IMR-90 (cell line): ENCODE data around the gene SUPT3H. TPM values are rescaled to one million over a fixed set of nuclear protein-coding genes. Genes with fewer than 3 reads are reported as not detected.

ENCODE experiments used
- ATAC-seq: fragments of 200-7000 bp; cut with Tn5 transposase; 2 replicates; pipeline ENCODE4 v1.9.1; 2020; ENCODE audit warnings: low read depth, mild to moderate bottlenecking, moderate library complexity
- BruUV-seq: library from RNA; stranded (reverse); fragments of 400-500 nt; replicated peaks from 2 replicates; lab custom pipeline; 2021; lab: Mats Ljungman, UMichigan
- CTCF ChIA-PET: fragments of 300-600 bp; formaldehyde crosslinking; extraction: SDS; loops from one replicate; lab custom pipeline; 2021; ENCODE audit warnings: antibody characterized with exemption; lab: Yijun Ruan, JAX
- POLR2A ChIA-PET: fragments of 300-600 bp; sonication (Branson Sonifier 250); formaldehyde crosslinking; loops from one replicate; lab custom pipeline; 2022; ENCODE audit warnings: antibody characterized with exemption; ENCODE audit not compliant: unreplicated experiment; lab: Charles Lee
- DNase-seq: peaks from one replicate; pipeline ENCODE4 v3.0.0; 2013
- H2AFZ ChIP-seq: replicated peaks from 2 replicates; pipeline ENCODE3; 2013; ENCODE audit warnings: low read length, mild to moderate bottlenecking; ENCODE audit not compliant: poor library complexity
- H2AK5ac ChIP-seq: 2 replicates; pipeline ENCODE4 v1.6.1; 2013; ENCODE audit warnings: low read depth, low read length, inconsistent platforms
- H2AK9ac ChIP-seq: replicated peaks from 2 replicates; pipeline ENCODE3; 2013; ENCODE audit warnings: mild to moderate bottlenecking, low read depth, low read length, moderate library complexity; ENCODE audit not compliant: poor library complexity
- H2BK120ac ChIP-seq: 2 replicates; pipeline ENCODE4 v1.6.1; 2013; ENCODE audit warnings: low read depth, low read length, inconsistent platforms
- H2BK15ac ChIP-seq: 3 replicates; pipeline ENCODE4 v1.6.1; 2013; ENCODE audit warnings: low read depth, low read length, inconsistent platforms
- H2BK20ac ChIP-seq: 2 replicates; pipeline ENCODE4 v1.6.1; 2013; ENCODE audit warnings: low read depth, mild to moderate bottlenecking, inconsistent platforms, low read length, moderate library complexity
- H2BK5ac ChIP-seq: 2 replicates; pipeline ENCODE4 v1.6.1; 2013; ENCODE audit warnings: mild to moderate bottlenecking, low read depth, low read length, inconsistent platforms; ENCODE audit not compliant: poor library complexity, severe bottlenecking
- H3K14ac ChIP-seq: replicated peaks from 2 replicates; pipeline ENCODE4 v1.6.1; 2013; ENCODE audit warnings: low read depth, low read length, inconsistent platforms
- H3K18ac ChIP-seq: 2 replicates; pipeline ENCODE4 v1.6.1; 2013; ENCODE audit warnings: low read depth, low read length, control low read depth
- H3K23ac ChIP-seq: 2 replicates; pipeline ENCODE4 v1.6.1; 2013; ENCODE audit warnings: low read depth, low read length, inconsistent platforms
- H3K27ac ChIP-seq: 2 replicates; pipeline ENCODE4 v1.5.1; 2013; ENCODE audit warnings: mild to moderate bottlenecking, control low read depth, low read length; ENCODE audit not compliant: insufficient read depth
- H3K27me3 ChIP-seq: 2 replicates; pipeline ENCODE4 v1.6.1; 2013; ENCODE audit warnings: low read length; ENCODE audit not compliant: control insufficient read depth, insufficient read depth
- H3K36me3 ChIP-seq: 2 replicates; pipeline ENCODE4 v1.6.1; 2013; ENCODE audit warnings: low read length, mixed read lengths; ENCODE audit not compliant: control insufficient read depth, insufficient read depth
- H3K4ac ChIP-seq: 2 replicates; pipeline ENCODE4 v1.6.1; 2013; ENCODE audit warnings: low read depth, low read length, inconsistent platforms
- H3K4me1 ChIP-seq: 2 replicates; pipeline ENCODE4 v1.6.1; 2013; ENCODE audit warnings: low read length, mixed read lengths; ENCODE audit not compliant: control insufficient read depth, insufficient read depth
- H3K4me2 ChIP-seq: 2 replicates; pipeline ENCODE4 v1.6.1; 2013; ENCODE audit warnings: low read depth, mild to moderate bottlenecking, control low read depth, low read length, moderate library complexity
- H3K4me3 ChIP-seq: 2 replicates; pipeline ENCODE4 v1.5.1; 2013; ENCODE audit warnings: low read depth, mild to moderate bottlenecking, control low read depth, low read length, moderate library complexity; ENCODE audit not compliant: insufficient read depth
- H3K56ac ChIP-seq: 2 replicates; pipeline ENCODE4 v1.6.1; 2013; ENCODE audit warnings: low read length, inconsistent platforms; ENCODE audit not compliant: insufficient read depth; ENCODE audit errors: extremely low read depth
- H3K79me1 ChIP-seq, 2 experiments: 2 replicates each; pipeline ENCODE4 v1.6.1; 2013; ENCODE audit warnings: low read length in 2 of 2, inconsistent platforms in 1 of 2, low read depth in 1 of 2
- H3K9ac ChIP-seq: 2 replicates; pipeline ENCODE4 v1.6.1; 2013; ENCODE audit warnings: low read depth, low read length, control low read depth
- H3K9me1 ChIP-seq: 2 replicates; pipeline ENCODE4 v1.6.1; 2013; ENCODE audit warnings: low read length, inconsistent platforms; ENCODE audit not compliant: insufficient read depth
- H3K9me3 ChIP-seq: 2 replicates; pipeline ENCODE4 v1.6.1; 2013; ENCODE audit warnings: low read length; ENCODE audit not compliant: control insufficient read depth, insufficient read depth
- H4K20me1 ChIP-seq: 2 replicates; pipeline ENCODE4 v1.6.1; 2013; ENCODE audit warnings: low read length, inconsistent platforms; ENCODE audit not compliant: insufficient read depth
- H4K5ac ChIP-seq: 2 replicates; pipeline ENCODE4 v1.6.1; 2013; ENCODE audit warnings: mild to moderate bottlenecking, low read depth, low read length, control low read depth
- H4K8ac ChIP-seq, 2 experiments: 2 replicates each; pipeline ENCODE4 v1.6.1; 2013; ENCODE audit warnings: low read depth in 2 of 2, low read length in 2 of 2, control low read depth in 1 of 2, inconsistent platforms in 1 of 2
- H4K91ac ChIP-seq: 2 replicates; pipeline ENCODE4 v1.6.1; 2013; ENCODE audit warnings: low read depth, low read length, inconsistent platforms; ENCODE audit not compliant: insufficient read depth
- BHLHE40 ChIP-seq: fragments of 150-350 bp; IDR thresholded peaks from 2 replicates; pipeline ENCODE4 v1.6.1; 2016; ENCODE audit warnings: mild to moderate bottlenecking, low read depth, low read length
- CEBPB ChIP-seq: IDR thresholded peaks from 2 replicates; pipeline ENCODE4 v1.6.1; 2012; ENCODE audit warnings: low read depth, low read length, improper control_type of control experiment
- CHD1 ChIP-seq: IDR thresholded peaks from 2 replicates; pipeline ENCODE4 v1.6.1; 2012; ENCODE audit warnings: low read depth, low read length, improper control_type of control experiment
- FOS ChIP-seq: fragments of 150-350 bp; IDR thresholded peaks from 2 replicates; pipeline ENCODE4 v1.6.1; 2016; ENCODE audit warnings: low read depth, low read length
- MAFK ChIP-seq: IDR thresholded peaks from 2 replicates; pipeline ENCODE4 v1.6.1; 2012; ENCODE audit warnings: low read depth, low read length, improper control_type of control experiment
- MAZ ChIP-seq: IDR thresholded peaks from 2 replicates; pipeline ENCODE4 v1.6.1; 2012; ENCODE audit warnings: low read depth, mild to moderate bottlenecking, low read length, improper control_type of control experiment, moderate library complexity, borderline replicate concordance
- MXI1 ChIP-seq: IDR thresholded peaks from 2 replicates; pipeline ENCODE4 v1.6.1; 2012; ENCODE audit warnings: low read depth, mild to moderate bottlenecking, low read length, moderate library complexity, borderline replicate concordance
- NFE2L2 ChIP-seq: fragments of 150-350 bp; IDR thresholded peaks from 2 replicates; pipeline ENCODE4 v1.6.1; 2016; ENCODE audit warnings: low read depth, mild to moderate bottlenecking, low read length
- POLR2A ChIP-seq: IDR thresholded peaks from 2 replicates; pipeline ENCODE4 v1.6.1; 2012; ENCODE audit warnings: mild to moderate bottlenecking, low read depth, low read length
- RAD21 ChIP-seq: IDR thresholded peaks from 2 replicates; pipeline ENCODE4 v1.6.1; 2012; ENCODE audit warnings: low read length, improper control_type of control experiment
- RCOR1 ChIP-seq: IDR thresholded peaks from 2 replicates; pipeline ENCODE4 v1.6.1; 2012; ENCODE audit warnings: mild to moderate bottlenecking, low read length, improper control_type of control experiment; ENCODE audit not compliant: insufficient replicate concordance
- RFX5 ChIP-seq: IDR thresholded peaks from 2 replicates; pipeline ENCODE4 v1.8.0; 2012; ENCODE audit warnings: low read depth, mild to moderate bottlenecking, low read length, moderate library complexity
- SMC3 ChIP-seq: fragments of 150-350 bp; IDR thresholded peaks from 2 replicates; pipeline ENCODE4 v1.6.1; 2016; ENCODE audit warnings: low read depth, mild to moderate bottlenecking, antibody characterized with exemption, low read length, moderate library complexity
- WGBS, 2 experiments: methylation state at CpG; one replicate each; pipeline versions ENCODE4 v1.1.5 to v1.1.7; 2013; ENCODE audit warnings: missing lambda C conversion rate in 2 of 2; ENCODE audit not compliant: insufficient read length in 1 of 2; ENCODE audit errors: extremely low coverage in 2 of 2; 5-methylcytosine and 5-hydroxymethylcytosine counted together
- dilution Hi-C: fragments of 300-500 bp; cut with HindIII; formaldehyde crosslinking; loops from one replicate; pipeline ENCODE4 v1.14.3; 2018; ENCODE audit warnings: low sequenced_read_pairs; ENCODE audit not compliant: unreplicated experiment
- in situ Hi-C: fragments of 300-500 bp; cut with MboI; formaldehyde crosslinking; loops from 3 replicates; pipeline ENCODE4 v1.14.3; 2019; ENCODE audit warnings: low sequenced_read_pairs, inconsistent platforms, mixed read lengths
- intact Hi-C: fragments of 100-400 bp; cut with micrococcal nuclease; formaldehyde crosslinking; loops from 2 replicates; pipeline ENCODE4 v1.10.0; 2022
- polyA plus RNA-seq, 3 experiments: library from polyadenylated mRNA; depleted of rRNA; stranded (reverse); fragments of >200 nt; gene quantifications; 2 replicates each; pipeline ENCODE4 v1.2.3, GENCODE V29; 2012; ENCODE audit warnings: low replicate concordance in 1 of 3
- total RNA-seq: library from RNA; depleted of rRNA; stranded (reverse); fragments of >200 nt; gene quantifications from 2 replicates; pipeline ENCODE4 v1.2.3, GENCODE V29; 2012
- TF ChIP-seq, protein P1 (sequence below): fragments of 150-350 bp; IDR thresholded peaks from 2 replicates; pipeline ENCODE4 v1.6.1; 2017; ENCODE audit warnings: mild to moderate bottlenecking, antibody characterized with exemption, low read length, low read depth
- TF ChIP-seq, protein P2 (sequence below): conservative IDR thresholded peaks from 2 replicates; pipeline ENCODE4 v1.5.1; 2012; ENCODE audit warnings: mild to moderate bottlenecking, low read depth, low read length, improper control_type of control experiment
- TF ChIP-seq, protein P3 (sequence below): fragments of 150-350 bp; IDR thresholded peaks from 2 replicates; pipeline ENCODE4 v1.6.1; 2016; ENCODE audit warnings: low read depth, mild to moderate bottlenecking, low read length, moderate library complexity, borderline replicate concordance

SUPT3H gene
- total and polyA plus RNA-seq, 2 of the 4 experiments (the other 2 are of a cell fraction), result 4.5 to 5.0 TPM

DNA sequence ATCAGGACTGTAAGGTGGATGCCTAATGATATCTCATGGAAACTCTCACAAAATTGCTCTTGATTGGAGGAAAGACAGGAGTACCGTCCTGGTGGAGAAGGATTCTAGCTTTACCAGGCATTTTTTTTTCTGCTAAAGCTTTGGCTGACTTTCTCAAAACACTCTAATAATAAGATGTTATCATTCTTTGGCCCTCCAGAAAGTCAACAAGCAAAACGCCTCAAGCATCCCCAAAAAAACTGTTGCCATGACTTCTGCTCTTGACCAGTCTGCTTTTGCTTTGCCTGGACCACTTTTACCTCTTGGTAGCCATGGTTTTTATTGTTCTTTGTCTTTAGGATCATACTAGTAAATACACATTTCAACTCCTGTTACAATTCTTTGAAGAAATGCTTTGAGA is 105.1 kb downstream of the SUPT3H start:
- ATAC-seq (no peak), DNase-seq (no peak)
- BruUV-seq, result no TSS peak
- no peaks in the 10 kb centered on the region for H3K79me1 ChIP-seq
- no peak overlapping the region for H3K9ac ChIP-seq
- H3K14ac ChIP-seq, result no peak overlapping the region
- no peak overlapping the region for H3K23ac ChIP-seq
- H3K9me3 ChIP-seq, result no peaks in the 10 kb centered on the region
- no peak overlapping the region for H3K27ac ChIP-seq
- dilution Hi-C loops, result no loop called here
- no peak overlapping the region for H2BK20ac ChIP-seq
- H3K56ac ChIP-seq, result no peak overlapping the region
- H4K20me1 ChIP-seq, result no peaks in the 10 kb centered on the region
- H3K4me1 ChIP-seq, result no peaks in the 10 kb centered on the region
- no peak overlapping the region for H4K91ac ChIP-seq
- no peak overlapping the region for H2AK9ac ChIP-seq
- ChIA-PET CTCF (no interaction called here), POLR2A (no interaction called here)
- H2AFZ ChIP-seq, result no peak overlapping the region
- H2BK120ac ChIP-seq, result no peak overlapping the region
- no peak for TF ChIP-seq RAD21
- TF ChIP-seq SMC3, result no peak
- TF ChIP-seq MXI1, result no peak
- TF ChIP-seq MAZ, result no peak
- TF ChIP-seq FOS, result no peak
- no peak for TF ChIP-seq NFE2L2
- TF ChIP-seq, protein P1, sequence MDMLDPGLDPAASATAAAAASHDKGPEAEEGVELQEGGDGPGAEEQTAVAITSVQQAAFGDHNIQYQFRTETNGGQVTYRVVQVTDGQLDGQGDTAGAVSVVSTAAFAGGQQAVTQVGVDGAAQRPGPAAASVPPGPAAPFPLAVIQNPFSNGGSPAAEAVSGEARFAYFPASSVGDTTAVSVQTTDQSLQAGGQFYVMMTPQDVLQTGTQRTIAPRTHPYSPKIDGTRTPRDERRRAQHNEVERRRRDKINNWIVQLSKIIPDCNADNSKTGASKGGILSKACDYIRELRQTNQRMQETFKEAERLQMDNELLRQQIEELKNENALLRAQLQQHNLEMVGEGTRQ, result no peak
- no peak for TF ChIP-seq MAFK
- TF ChIP-seq, protein P2, sequence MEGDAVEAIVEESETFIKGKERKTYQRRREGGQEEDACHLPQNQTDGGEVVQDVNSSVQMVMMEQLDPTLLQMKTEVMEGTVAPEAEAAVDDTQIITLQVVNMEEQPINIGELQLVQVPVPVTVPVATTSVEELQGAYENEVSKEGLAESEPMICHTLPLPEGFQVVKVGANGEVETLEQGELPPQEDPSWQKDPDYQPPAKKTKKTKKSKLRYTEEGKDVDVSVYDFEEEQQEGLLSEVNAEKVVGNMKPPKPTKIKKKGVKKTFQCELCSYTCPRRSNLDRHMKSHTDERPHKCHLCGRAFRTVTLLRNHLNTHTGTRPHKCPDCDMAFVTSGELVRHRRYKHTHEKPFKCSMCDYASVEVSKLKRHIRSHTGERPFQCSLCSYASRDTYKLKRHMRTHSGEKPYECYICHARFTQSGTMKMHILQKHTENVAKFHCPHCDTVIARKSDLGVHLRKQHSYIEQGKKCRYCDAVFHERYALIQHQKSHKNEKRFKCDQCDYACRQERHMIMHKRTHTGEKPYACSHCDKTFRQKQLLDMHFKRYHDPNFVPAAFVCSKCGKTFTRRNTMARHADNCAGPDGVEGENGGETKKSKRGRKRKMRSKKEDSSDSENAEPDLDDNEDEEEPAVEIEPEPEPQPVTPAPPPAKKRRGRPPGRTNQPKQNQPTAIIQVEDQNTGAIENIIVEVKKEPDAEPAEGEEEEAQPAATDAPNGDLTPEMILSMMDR, result no peak
- TF ChIP-seq CHD1, result no peak
- no peak for TF ChIP-seq RFX5
- TF ChIP-seq CEBPB, result no peak
- TF ChIP-seq POLR2A, result no peak
- TF ChIP-seq, protein P3, sequence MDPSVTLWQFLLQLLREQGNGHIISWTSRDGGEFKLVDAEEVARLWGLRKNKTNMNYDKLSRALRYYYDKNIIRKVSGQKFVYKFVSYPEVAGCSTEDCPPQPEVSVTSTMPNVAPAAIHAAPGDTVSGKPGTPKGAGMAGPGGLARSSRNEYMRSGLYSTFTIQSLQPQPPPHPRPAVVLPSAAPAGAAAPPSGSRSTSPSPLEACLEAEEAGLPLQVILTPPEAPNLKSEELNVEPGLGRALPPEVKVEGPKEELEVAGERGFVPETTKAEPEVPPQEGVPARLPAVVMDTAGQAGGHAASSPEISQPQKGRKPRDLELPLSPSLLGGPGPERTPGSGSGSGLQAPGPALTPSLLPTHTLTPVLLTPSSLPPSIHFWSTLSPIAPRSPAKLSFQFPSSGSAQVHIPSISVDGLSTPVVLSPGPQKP, result no peak
- TF ChIP-seq BHLHE40, result no peak
- no peak for TF ChIP-seq RCOR1
- no peak overlapping the region for H2BK15ac ChIP-seq
- in situ Hi-C loops, result no loop called here
- H2BK5ac ChIP-seq, result no peak overlapping the region
- intact Hi-C loops, result no loop called here
- H4K8ac ChIP-seq, result no peak overlapping the region
- no peaks in the 10 kb centered on the region for H3K27me3 ChIP-seq
- H3K4ac ChIP-seq, result no peak overlapping the region
- no peak overlapping the region for H3K18ac ChIP-seq
- H3K9me1 ChIP-seq, result no peaks in the 10 kb centered on the region
- H4K5ac ChIP-seq, result no peak overlapping the region
- no peak overlapping the region for H2AK5ac ChIP-seq
- H3K4me2 ChIP-seq, result no peak overlapping the region
- H3K36me3 ChIP-seq, result no peaks in the 10 kb centered on the region
- no peak overlapping the region for H3K4me3 ChIP-seq
- no CpG with 5 or more reads among the region's 2 CpGs for WGBS, 2 experiments
